Measurements from ENCODE around the gene ARMH3.

Gene ARMH3

GRCh38 chr10:101827919-101828600, 227.9 kb downstream of the ARMH3 start:
- H3K4me3 ChIP-seq (ENCODE audit: low read length): no peak overlapping the region
- H3K9me2 ChIP-seq (replicated peaks; ENCODE audit: insufficient read depth, low read length): no peaks in the 10 kb centered on the region
- H2AFZ ChIP-seq (ENCODE audit: low read length): no peak overlapping the region
- no peak overlapping the region for H3K9ac ChIP-seq (ENCODE audit: low read length)
- no peaks in the 10 kb centered on the region for H3K36me3 ChIP-seq (replicated peaks; ENCODE audit: insufficient read depth, low read length)
- no peak overlapping the region for H3K4me2 ChIP-seq (ENCODE audit: low read depth, low read length)
- H3K27ac ChIP-seq (ENCODE audit: low read length): no peak overlapping the region
- no peaks in the 10 kb centered on the region for H3K27me3 ChIP-seq (replicated peaks; ENCODE audit: insufficient read depth, low read length)
- no peak for DNase-seq
- peaks cover 19% of the 10 kb centered on the region for H3F3A ChIP-seq (ENCODE audit: insufficient read depth, low read length)
- TF ChIP-seq EZH2phosphoT487 (IDR thresholded peaks at IDR 0.05; ENCODE audit: low read length): no peak
- TF ChIP-seq, protein P1, sequence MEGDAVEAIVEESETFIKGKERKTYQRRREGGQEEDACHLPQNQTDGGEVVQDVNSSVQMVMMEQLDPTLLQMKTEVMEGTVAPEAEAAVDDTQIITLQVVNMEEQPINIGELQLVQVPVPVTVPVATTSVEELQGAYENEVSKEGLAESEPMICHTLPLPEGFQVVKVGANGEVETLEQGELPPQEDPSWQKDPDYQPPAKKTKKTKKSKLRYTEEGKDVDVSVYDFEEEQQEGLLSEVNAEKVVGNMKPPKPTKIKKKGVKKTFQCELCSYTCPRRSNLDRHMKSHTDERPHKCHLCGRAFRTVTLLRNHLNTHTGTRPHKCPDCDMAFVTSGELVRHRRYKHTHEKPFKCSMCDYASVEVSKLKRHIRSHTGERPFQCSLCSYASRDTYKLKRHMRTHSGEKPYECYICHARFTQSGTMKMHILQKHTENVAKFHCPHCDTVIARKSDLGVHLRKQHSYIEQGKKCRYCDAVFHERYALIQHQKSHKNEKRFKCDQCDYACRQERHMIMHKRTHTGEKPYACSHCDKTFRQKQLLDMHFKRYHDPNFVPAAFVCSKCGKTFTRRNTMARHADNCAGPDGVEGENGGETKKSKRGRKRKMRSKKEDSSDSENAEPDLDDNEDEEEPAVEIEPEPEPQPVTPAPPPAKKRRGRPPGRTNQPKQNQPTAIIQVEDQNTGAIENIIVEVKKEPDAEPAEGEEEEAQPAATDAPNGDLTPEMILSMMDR (IDR thresholded peaks at IDR 0.05; ENCODE audit: low read length): no peak
- no peak for TF ChIP-seq EZH2 (optimal IDR thresholded peaks at IDR 0.05; ENCODE audit: low read depth, low read length)
- peaks cover 9% of the 10 kb centered on the region; the same call in 1 of the 2 replicates for H3K4me1 ChIP-seq (ENCODE audit: low read length)
- no peaks in the 10 kb centered on the region for H3K9me3 ChIP-seq (replicated peaks; ENCODE audit: insufficient read depth, low read length)
- H4K20me1 ChIP-seq (ENCODE audit: insufficient read depth, low read length): no peaks in the 10 kb centered on the region
- H3K79me2 ChIP-seq (ENCODE audit: low read length): no peaks in the 10 kb centered on the region

- no peaks in the 10 kb centered on the region for H3K27me3 ChIP-seq (replicated peaks; ENCODE audit: insufficient read depth, low read length)
- H3K4me3 ChIP-seq (ENCODE audit: low read length): no peak overlapping the region
- H3K4me1 ChIP-seq (ENCODE audit: low read length): peaks cover 9% of the 10 kb centered on the region; the same call in 1 of the 2 replicates
- H2AFZ ChIP-seq (ENCODE audit: low read length): no peak overlapping the region
- no peaks in the 10 kb centered on the region for H3K9me2 ChIP-seq (replicated peaks; ENCODE audit: insufficient read depth, low read length)
- no peaks in the 10 kb centered on the region for H3K36me3 ChIP-seq (replicated peaks; ENCODE audit: insufficient read depth, low read length)
- no peak overlapping the region for H3K27ac ChIP-seq (ENCODE audit: low read length)
- H3K9ac ChIP-seq (ENCODE audit: low read length): no peak overlapping the region
- no peaks in the 10 kb centered on the region for H3K9me3 ChIP-seq (replicated peaks; ENCODE audit: insufficient read depth, low read length)
- no peak overlapping the region for H3K4me2 ChIP-seq (ENCODE audit: low read depth, low read length)
- DNase-seq: no peak
- H3K79me2 ChIP-seq (ENCODE audit: low read length): no peaks in the 10 kb centered on the region
- TF ChIP-seq EZH2 (optimal IDR thresholded peaks at IDR 0.05; ENCODE audit: low read depth, low read length) (no peak), EZH2phosphoT487 (IDR thresholded peaks at IDR 0.05; ENCODE audit: low read length) (no peak)
- TF ChIP-seq, protein P1 (IDR thresholded peaks at IDR 0.05; ENCODE audit: low read length): no peak
- peaks cover 19% of the 10 kb centered on the region for H3F3A ChIP-seq (ENCODE audit: insufficient read depth, low read length)
- no peaks in the 10 kb centered on the region for H4K20me1 ChIP-seq (ENCODE audit: insufficient read depth, low read length)
Measured at GRCh38 chr10:101826852-101827434, 229.0 kb downstream of the ARMH3 start.

DNA sequence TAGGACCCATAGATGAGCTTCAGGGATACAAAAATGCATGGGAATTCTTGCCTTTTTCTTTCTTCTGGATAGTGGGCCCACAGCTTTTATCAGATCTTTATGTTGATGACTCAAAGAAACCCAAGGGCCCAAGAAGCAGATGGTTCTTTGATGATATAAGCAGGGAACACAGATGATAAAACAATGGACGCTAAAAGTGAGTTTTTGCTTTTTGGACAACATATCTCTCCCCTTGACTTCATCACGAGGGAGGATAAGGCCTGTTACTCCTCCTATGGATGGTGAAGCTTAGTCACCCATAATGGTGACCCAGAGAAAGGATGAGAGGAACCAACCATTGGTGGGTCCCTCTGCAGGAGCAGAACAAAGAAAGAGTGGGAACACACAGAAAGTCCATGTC, 231.2 kb downstream of the ARMH3 start:
- no peaks in the 10 kb centered on the region for H3K36me3 ChIP-seq (replicated peaks; ENCODE audit: insufficient read depth, low read length)
- H3K27me3 ChIP-seq (replicated peaks; ENCODE audit: insufficient read depth, low read length): no peaks in the 10 kb centered on the region
- H4K20me1 ChIP-seq (ENCODE audit: insufficient read depth, low read length): no peaks in the 10 kb centered on the region
- no peak overlapping the region for H3K4me3 ChIP-seq (ENCODE audit: low read length)
- peaks cover 5% of the 10 kb centered on the region for H3K79me2 ChIP-seq (ENCODE audit: low read length)
- H2AFZ ChIP-seq (ENCODE audit: low read length): no peak overlapping the region
- peaks cover 1% of the 10 kb centered on the region for H3F3A ChIP-seq (ENCODE audit: insufficient read depth, low read length)
- H3K9ac ChIP-seq (ENCODE audit: low read length): no peak overlapping the region
- no peak overlapping the region for H3K4me2 ChIP-seq (ENCODE audit: low read depth, low read length)
- no peaks in the 10 kb centered on the region for H3K4me1 ChIP-seq (ENCODE audit: low read length)
- no peak overlapping the region for H3K27ac ChIP-seq (ENCODE audit: low read length)
- H3K9me3 ChIP-seq (replicated peaks; ENCODE audit: insufficient read depth, low read length): no peaks in the 10 kb centered on the region
- TF ChIP-seq, protein P1 (IDR thresholded peaks at IDR 0.05; ENCODE audit: low read length): no peak
- TF ChIP-seq EZH2phosphoT487 (IDR thresholded peaks at IDR 0.05; ENCODE audit: low read length) (no peak), EZH2 (optimal IDR thresholded peaks at IDR 0.05; ENCODE audit: low read depth, low read length) (no peak)
- no peak for DNase-seq
- H3K9me2 ChIP-seq (replicated peaks; ENCODE audit: insufficient read depth, low read length): no peaks in the 10 kb centered on the region
